Suprapubic skin (tissue), 4 donors: ENCODE data around the gene ABCA13. TPM values are rescaled to one million over a fixed set of nuclear protein-coding genes. Genes with fewer than 3 reads are reported as not detected.

Source experiments
- DNase-seq, 2 donors: peaks; one replicate each; pipeline ENCODE4 v3.0.0-alpha.2; 2019; ENCODE audit warnings: low spot score in 2 of 2
- H3K27ac ChIP-seq: fragments of 200-600 bp; sonication (generic); one replicate; pipeline ENCODE4 v1.5.1; 2019
- H3K27me3 ChIP-seq: fragments of 200-600 bp; sonication (generic); one replicate; pipeline ENCODE4 v1.5.1; 2019
- H3K36me3 ChIP-seq: fragments of 200-600 bp; sonication (generic); one replicate; pipeline ENCODE4 v1.5.1; 2019
- H3K4me1 ChIP-seq: fragments of 200-600 bp; sonication (generic); one replicate; pipeline ENCODE4 v1.5.1; 2019
- H3K4me3 ChIP-seq: fragments of 200-600 bp; sonication (generic); one replicate; pipeline ENCODE4 v1.5.1; 2019; ENCODE audit warnings: mild to moderate bottlenecking
- H3K9me3 ChIP-seq: fragments of 200-600 bp; sonication (generic); one replicate; pipeline ENCODE4 v1.5.1; 2019
- CTCF ChIP-seq, 2 donors: fragments of 200-600 bp in 1 of 2; fragments of 450-650 bp in 1 of 2; sonication (generic) in 1 of 2; IDR thresholded peaks; one replicate each; pipeline ENCODE4 v1.5.1; 2016 to 2019; ENCODE audit warnings: antibody characterized with exemption in 2 of 2, mild to moderate bottlenecking in 1 of 2, moderate library complexity in 1 of 2
- EP300 ChIP-seq: sonication (generic); formaldehyde crosslinking; IDR thresholded peaks from one replicate; pipeline ENCODE4 v1.6.1; 2017; ENCODE audit warnings: antibody characterized with exemption
- POLR2A ChIP-seq, 2 donors: fragments of 450-650 bp; IDR thresholded peaks; one replicate each; pipeline ENCODE4 v1.6.1; 2017; ENCODE audit warnings: antibody characterized with exemption in 2 of 2, mild to moderate bottlenecking in 2 of 2, moderate library complexity in 2 of 2
- POLR2AphosphoS5 ChIP-seq, 3 donors: sonication (generic); formaldehyde crosslinking; IDR thresholded peaks; one replicate each; pipeline ENCODE4 v1.6.1; 2017; ENCODE audit warnings: antibody characterized with exemption in 3 of 3
- WGBS: methylation state at CpG from one replicate; pipeline ENCODE4 v1.1.5; 2018; 5-methylcytosine and 5-hydroxymethylcytosine counted together
- total RNA-seq, 4 donors: library from RNA; depleted of rRNA; stranded (reverse); fragments of >200 nt; gene quantifications; one replicate each; pipeline ENCODE4 v1.1.0, GENCODE V29; 2016

ABCA13 gene
- total RNA-seq, 4 donors from 2014 or later = 0.64 to 4.7 (median 2.6) TPM

- H3K36me3 ChIP-seq = no peaks in the 10 kb centered on the region
- no peaks in the 10 kb centered on the region for H3K9me3 ChIP-seq
- H3K27me3 ChIP-seq = no peaks in the 10 kb centered on the region
- 81% methylated on average over 5 of the region's 5 CpGs for WGBS
- no peak overlapping the region for H3K4me3 ChIP-seq
- DNase-seq = no peak
- no peaks in the 10 kb centered on the region for H3K4me1 ChIP-seq
- H3K27ac ChIP-seq = no peak overlapping the region
- TF ChIP-seq POLR2AphosphoS5 (IDR thresholded peaks at IDR 0.05) = no peak
Measured at GRCh38 chr7:48286836-48287235, 115.6 kb downstream of the ABCA13 start.

- no peaks in the 10 kb centered on the region for H3K9me3 ChIP-seq
- no peak overlapping the region for H3K27ac ChIP-seq
- no peak for DNase-seq
- no peak overlapping the region for H3K4me3 ChIP-seq
- WGBS = 94% methylated on average over 1 of the region's 1 CpG
- H3K36me3 ChIP-seq = no peaks in the 10 kb centered on the region
- H3K4me1 ChIP-seq = no peaks in the 10 kb centered on the region
- peaks cover 3% of the 10 kb centered on the region for H3K27me3 ChIP-seq
- TF ChIP-seq EP300 (no peak), POLR2AphosphoS5 (IDR thresholded peaks at IDR 0.05) (no peak), POLR2A (IDR thresholded peaks at IDR 0.05) (no peak), CTCF (IDR thresholded peaks at IDR 0.05) (no peak)
Measured at GRCh38 chr7:48289656-48290055, 118.4 kb downstream of the ABCA13 start.

GRCh38 chr7:48292949-48293348 lies 121.7 kb downstream of the ABCA13 start:
- Histone ChIP-seq H3K36me3 (no peaks in the 10 kb centered on the region), H3K9me3 (no peaks in the 10 kb centered on the region), H3K4me3 (no peak overlapping the region), H3K27ac (no peak overlapping the region), H3K27me3 (peaks cover 3% of the 10 kb centered on the region), H3K4me1 (no peaks in the 10 kb centered on the region)
- TF ChIP-seq POLR2AphosphoS5 (IDR thresholded peaks at IDR 0.05) = no peak
- no peak for TF ChIP-seq CTCF (IDR thresholded peaks at IDR 0.05)
- TF ChIP-seq POLR2A (IDR thresholded peaks at IDR 0.05) = no peak
- no peak for TF ChIP-seq EP300
- DNase-seq = no peak
- WGBS = 57% methylated on average over 4 of the region's 4 CpGs

GRCh38 chr7:48295296-48295971 lies 124.2 kb downstream of the ABCA13 start:
- no peak overlapping the region for H3K4me3 ChIP-seq
- peaks cover 3% of the 10 kb centered on the region for H3K27me3 ChIP-seq
- no peak for TF ChIP-seq POLR2AphosphoS5 (IDR thresholded peaks at IDR 0.05)
- TF ChIP-seq CTCF (IDR thresholded peaks at IDR 0.05) = no peak
- TF ChIP-seq EP300 = no peak
- no peak for TF ChIP-seq POLR2A (IDR thresholded peaks at IDR 0.05)
- no peaks in the 10 kb centered on the region for H3K36me3 ChIP-seq
- no peaks in the 10 kb centered on the region for H3K4me1 ChIP-seq
- DNase-seq = no peak
- H3K27ac ChIP-seq = no peak overlapping the region
- no peaks in the 10 kb centered on the region for H3K9me3 ChIP-seq
- WGBS = 67% methylated on average over 7 of the region's 7 CpGs

GRCh38 chr7:48296966-48297365 lies 125.7 kb downstream of the ABCA13 start:
- TF ChIP-seq POLR2AphosphoS5 (IDR thresholded peaks at IDR 0.05) (no peak), EP300 (no peak), POLR2A (IDR thresholded peaks at IDR 0.05) (no peak), CTCF (IDR thresholded peaks at IDR 0.05) (no peak)
- Histone ChIP-seq H3K4me3 (no peak overlapping the region), H3K27ac (no peak overlapping the region), H3K9me3 (no peaks in the 10 kb centered on the region), H3K27me3 (peaks cover 3% of the 10 kb centered on the region), H3K36me3 (no peaks in the 10 kb centered on the region), H3K4me1 (no peaks in the 10 kb centered on the region)
- DNase-seq = no peak
- 30% methylated on average over 2 of the region's 2 CpGs for WGBS

GRCh38 chr7:48298779-48299178 lies 127.5 kb downstream of the ABCA13 start:
- Histone ChIP-seq H3K27me3 (no peaks in the 10 kb centered on the region), H3K27ac (no peak overlapping the region), H3K36me3 (no peaks in the 10 kb centered on the region), H3K9me3 (no peaks in the 10 kb centered on the region), H3K4me3 (no peak overlapping the region), H3K4me1 (no peaks in the 10 kb centered on the region)
- no peak for DNase-seq
- TF ChIP-seq POLR2A (IDR thresholded peaks at IDR 0.05) = no peak
- WGBS = 76% methylated on average over 5 of the region's 5 CpGs
